ENCODE measurements around the gene CTNNA2.

DNA sequence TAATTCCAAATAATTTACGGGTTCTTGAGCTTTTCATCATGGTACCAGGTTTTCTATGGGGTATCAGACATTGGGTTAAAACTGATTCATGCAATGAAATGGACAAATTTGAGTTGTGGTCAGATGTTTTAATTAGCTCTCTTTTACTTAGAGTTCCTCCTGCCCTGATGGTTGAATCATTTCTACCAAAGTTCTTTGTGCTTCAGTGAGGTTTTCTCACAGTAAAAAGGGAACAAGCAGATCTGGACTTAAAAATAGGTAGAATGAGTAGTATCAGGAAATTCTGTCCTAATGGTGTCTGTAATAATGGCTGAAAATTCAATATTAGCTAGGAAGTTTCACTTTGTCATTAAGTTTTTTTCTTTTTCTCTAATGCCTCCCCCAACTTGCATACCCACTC, 951.4 kb downstream of the CTNNA2 start:
- TF ChIP-seq, protein P1, sequence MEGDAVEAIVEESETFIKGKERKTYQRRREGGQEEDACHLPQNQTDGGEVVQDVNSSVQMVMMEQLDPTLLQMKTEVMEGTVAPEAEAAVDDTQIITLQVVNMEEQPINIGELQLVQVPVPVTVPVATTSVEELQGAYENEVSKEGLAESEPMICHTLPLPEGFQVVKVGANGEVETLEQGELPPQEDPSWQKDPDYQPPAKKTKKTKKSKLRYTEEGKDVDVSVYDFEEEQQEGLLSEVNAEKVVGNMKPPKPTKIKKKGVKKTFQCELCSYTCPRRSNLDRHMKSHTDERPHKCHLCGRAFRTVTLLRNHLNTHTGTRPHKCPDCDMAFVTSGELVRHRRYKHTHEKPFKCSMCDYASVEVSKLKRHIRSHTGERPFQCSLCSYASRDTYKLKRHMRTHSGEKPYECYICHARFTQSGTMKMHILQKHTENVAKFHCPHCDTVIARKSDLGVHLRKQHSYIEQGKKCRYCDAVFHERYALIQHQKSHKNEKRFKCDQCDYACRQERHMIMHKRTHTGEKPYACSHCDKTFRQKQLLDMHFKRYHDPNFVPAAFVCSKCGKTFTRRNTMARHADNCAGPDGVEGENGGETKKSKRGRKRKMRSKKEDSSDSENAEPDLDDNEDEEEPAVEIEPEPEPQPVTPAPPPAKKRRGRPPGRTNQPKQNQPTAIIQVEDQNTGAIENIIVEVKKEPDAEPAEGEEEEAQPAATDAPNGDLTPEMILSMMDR (IDR thresholded peaks at IDR 0.05): no peak
- no peak for TF ChIP-seq POLR2A (IDR thresholded peaks at IDR 0.05)

Measured in right lobe of liver (tissue), 4 donors.